GM12873 (cell line): ENCODE results near the gene ARMC9.

ENCODE experiments used
- CTCF ChIP-seq: IDR thresholded peaks from 2 replicates; pipeline ENCODE4 v1.5.1; 2012; ENCODE audit warnings: low read depth, mild to moderate bottlenecking, moderate library complexity, low read length, control low read depth; ENCODE audit not compliant: insufficient read depth; ENCODE audit errors: missing control alignments

ARMC9 gene

GRCh38 chr2:231395188-231396057 lies 197.0 kb downstream of the ARMC9 start, which contains the start of gene B3GNT7:
Gene B3GNT7 (plus strand): TSS chr2:231395710. CDS start chr2:231395804, 94 bp downstream.
- no peak for TF ChIP-seq CTCF

GRCh38 chr2:231396058-231396821 lies 197.8 kb downstream of the ARMC9 start:
- TF ChIP-seq CTCF: no peak

GRCh38 chr2:231397011-231397927 lies 198.8 kb downstream of the ARMC9 start:
- no peak for TF ChIP-seq CTCF

GRCh38 chr2:231397928-231398294 lies 199.5 kb downstream of the ARMC9 start:
- TF ChIP-seq CTCF: no peak

- no peak for TF ChIP-seq CTCF
These were observed 200.2 kb downstream of the ARMC9 start for GRCh38 chr2:231398585-231398984.

- TF ChIP-seq CTCF: no peak
These were observed 200.8 kb downstream of the ARMC9 start for GRCh38 chr2:231399046-231399852.
